Breast epithelium (tissue), 4 donors: ENCODE data around the gene IRF2BP2. TPM values are rescaled to one million over a fixed set of nuclear protein-coding genes. Genes with fewer than 3 reads are reported as not detected.

Experiments
- DNase-seq, 2 donors: peaks; one replicate each; pipeline ENCODE4 v3.0.0-alpha.2; 2019; ENCODE audit warnings: low spot score in 2 of 2
- H3K27ac ChIP-seq, 2 donors: fragments of 200-600 bp; sonication (generic) in 1 of 2; one replicate each; pipeline ENCODE4 v1.5.1; 2016 to 2019; ENCODE audit warnings: mild to moderate bottlenecking in 1 of 2
- H3K27me3 ChIP-seq, 2 donors: fragments of 200-600 bp; sonication (generic) in 1 of 2; one replicate each; pipeline versions ENCODE4 v1.5.1 to v1.6.0; 2017 to 2019; ENCODE audit warnings: control low read depth in 1 of 2, mild to moderate bottlenecking in 1 of 2
- H3K36me3 ChIP-seq: fragments of 200-600 bp; one replicate; pipeline ENCODE4 v1.5.1; 2019
- H3K4me1 ChIP-seq, 2 donors: fragments of 200-600 bp; sonication (generic); one replicate each; pipeline ENCODE4 v1.5.1; 2016 to 2019; ENCODE audit warnings: control low read depth in 1 of 2
- H3K4me3 ChIP-seq, 3 donors: fragments of 200-600 bp; sonication (generic); 1 replicate in 2 of 3; 2 replicates in 1 of 3; pipeline ENCODE4 v1.5.1; 2016 to 2019; ENCODE audit warnings: mild to moderate bottlenecking in 3 of 3, moderate library complexity in 2 of 3
- H3K9me3 ChIP-seq, 2 donors: fragments of 200-600 bp; sonication (generic) in 1 of 2; one replicate each; pipeline ENCODE4 v1.5.1; 2016 to 2019; ENCODE audit warnings: control low read depth in 1 of 2
- CTCF ChIP-seq, 3 donors: fragments of 450-650 bp; IDR thresholded peaks; one replicate each; pipeline ENCODE4 v1.5.1; 2016 to 2017; ENCODE audit warnings: antibody characterized with exemption in 3 of 3, mild to moderate bottlenecking in 3 of 3, moderate library complexity in 3 of 3
- POLR2A ChIP-seq: fragments of 450-650 bp; IDR thresholded peaks from one replicate; pipeline ENCODE4 v1.6.1; 2016; ENCODE audit warnings: antibody characterized with exemption, mild to moderate bottlenecking, moderate library complexity
- POLR2AphosphoS5 ChIP-seq, 3 donors: sonication (generic); formaldehyde crosslinking; IDR thresholded peaks; one replicate each; pipeline ENCODE4 v1.6.1; 2017; ENCODE audit warnings: antibody characterized with exemption in 3 of 3
- intact Hi-C: fragments of 100-400 bp; cut with DNase I; formaldehyde crosslinking; loops from one replicate; pipeline ENCODE4 v1.15.1; 2023; ENCODE audit warnings: low total_unique reads
- total RNA-seq, 3 donors: library from RNA; depleted of rRNA; stranded (reverse); fragments of >200 nt; gene quantifications; one replicate each; pipeline ENCODE4 v1.1.0, GENCODE V29; 2016

Gene IRF2BP2
- total RNA-seq, 3 donors from 2014 or later = 60.3 to 108 (median 84.9) TPM

DNA sequence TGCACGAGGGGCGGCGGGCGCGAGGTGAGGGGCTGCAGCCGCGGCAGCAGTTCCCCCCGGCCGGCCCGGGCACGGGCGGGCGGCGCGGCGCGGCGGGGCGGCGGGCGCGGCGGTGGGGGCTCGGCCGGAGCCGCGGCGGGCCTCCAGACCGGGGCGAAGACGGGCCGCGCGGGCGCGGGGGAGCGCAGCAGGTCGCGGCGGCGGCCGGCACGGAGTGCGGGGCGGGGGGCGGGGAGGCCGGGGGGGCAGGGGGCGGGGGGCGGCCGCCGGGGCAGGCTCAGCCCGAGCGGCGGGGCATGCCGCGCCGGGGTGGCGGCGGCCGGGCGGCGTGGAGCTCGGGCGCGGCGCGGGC is 311 bp downstream of the IRF2BP2 start:
- H3K4me1 ChIP-seq = peaks cover 5 to 22% of the 10 kb centered on the region in 2 donors
- peak overlapping the region; percentile 77 to 90 (median 80) for H3K4me3 ChIP-seq
- H3K27ac ChIP-seq = peak overlapping the region; percentile 98 to 100
- no peak for DNase-seq
- H3K36me3 ChIP-seq = peaks cover 5% of the 10 kb centered on the region
- H3K9me3 ChIP-seq = no peaks in the 10 kb centered on the region
- TF ChIP-seq CTCF (IDR thresholded peaks at IDR 0.05) = no peak
- no peaks in the 10 kb centered on the region for H3K27me3 ChIP-seq
- intact Hi-C loops = loop anchor here (2.0 to 10.0 kb wide), 4 partner anchors 75 to 473 kb away; no protein-coding TSS in a partner anchor

DNA sequence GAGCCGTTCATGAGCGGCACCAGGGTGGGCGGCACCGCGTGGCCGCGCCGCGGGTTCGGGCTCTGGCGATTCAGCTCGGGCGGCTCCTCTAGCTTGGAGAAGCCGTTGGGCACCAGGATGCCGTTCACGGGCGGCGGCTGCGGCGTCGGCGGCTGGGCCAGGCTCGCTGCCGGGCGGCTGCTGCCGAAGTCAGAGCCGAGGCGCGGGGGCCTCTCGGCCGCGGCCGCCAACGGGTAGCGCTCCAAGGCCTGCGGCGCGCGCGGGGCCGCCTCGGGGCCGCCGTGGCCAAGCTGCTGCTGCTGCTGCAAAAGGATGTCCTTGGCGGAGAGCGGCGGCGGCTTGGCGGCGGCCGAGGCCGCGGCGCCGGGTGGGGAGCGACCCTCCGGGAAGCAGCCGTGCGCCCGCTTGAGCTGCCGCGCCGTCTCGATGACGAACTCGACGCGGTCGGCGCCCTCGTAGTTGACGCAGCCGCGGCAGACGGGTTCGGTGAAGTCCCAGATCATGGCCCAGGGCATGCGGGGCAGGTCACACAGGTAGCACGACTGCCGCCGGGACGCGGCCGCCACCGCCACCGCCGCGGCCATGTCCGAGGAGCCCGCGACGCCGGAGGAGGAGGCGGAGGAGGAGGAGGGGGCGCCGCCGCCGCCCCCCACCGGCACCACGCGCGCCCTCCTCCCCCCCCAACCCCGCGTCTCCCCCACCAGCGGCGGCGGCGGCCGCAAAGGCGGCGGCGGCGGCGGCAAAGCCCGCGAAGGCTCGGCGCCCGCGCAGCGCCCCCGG is 877 bp downstream of the IRF2BP2 start:
- DNase-seq = peak; percentile 58 to 67
- Histone ChIP-seq H3K27ac (peak overlapping the region; percentile 98 to 99), H3K4me3 (peak overlapping the region; percentile 77 to 90 (median 80)), H3K4me1 (peaks cover 5 to 19% of the 10 kb centered on the region in 2 donors), H3K36me3 (peaks cover 5% of the 10 kb centered on the region), H3K27me3 (no peaks in the 10 kb centered on the region), H3K9me3 (no peaks in the 10 kb centered on the region)
- intact Hi-C loops = loop anchor here (2.0 to 10.0 kb wide), 4 partner anchors 74 to 473 kb away; no protein-coding TSS in a partner anchor
- TF ChIP-seq POLR2AphosphoS5 (IDR thresholded peaks at IDR 0.05) (peak; percentile 45 to 77 (median 50)), CTCF (IDR thresholded peaks at IDR 0.05) (no peak), POLR2A (no peak)

DNA sequence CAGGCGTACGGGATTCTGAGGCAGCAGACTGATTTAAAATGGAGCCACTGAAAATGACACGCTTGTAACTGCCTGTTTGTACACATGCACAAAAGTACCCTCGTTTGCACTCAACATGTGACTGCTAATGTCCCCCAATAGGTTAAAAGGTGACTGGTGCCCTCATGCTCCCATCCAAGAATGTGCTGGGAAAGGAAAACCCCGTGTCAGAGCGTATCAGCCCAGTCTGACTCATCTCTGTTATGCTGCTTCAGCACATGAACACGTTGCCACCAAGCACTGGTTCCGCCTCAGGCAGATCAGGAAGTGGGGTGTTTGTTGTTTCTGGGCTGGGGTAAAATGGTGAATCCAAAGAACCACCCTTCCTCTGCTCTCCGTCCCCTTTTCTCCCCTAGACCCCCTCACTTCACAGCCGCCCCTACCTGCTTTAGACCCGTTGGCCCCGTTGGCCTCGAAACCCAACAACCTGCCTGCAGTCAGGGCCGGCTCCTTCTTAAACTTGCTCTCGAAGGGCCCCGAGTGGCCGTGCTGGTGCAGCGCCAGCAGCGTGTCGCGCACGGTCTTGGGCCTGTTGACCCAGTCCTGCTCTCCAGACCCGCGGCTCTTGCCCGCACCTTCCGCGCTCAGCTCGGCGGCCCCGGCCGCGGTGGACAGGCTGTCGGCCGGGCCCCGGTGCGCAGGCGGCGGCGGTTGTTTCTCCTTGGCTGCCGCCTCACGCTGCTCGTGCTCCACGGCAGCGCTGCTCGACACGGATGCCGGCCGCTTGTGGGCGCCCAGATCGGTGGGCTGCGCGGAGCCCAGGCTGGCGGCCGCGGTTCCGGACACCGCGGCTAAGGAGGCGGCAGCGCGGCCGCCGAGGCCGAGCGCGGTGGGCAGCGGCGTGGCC is 1.7 kb downstream of the IRF2BP2 start:
- peak overlapping the region; percentile 77 to 90 (median 80) for H3K4me3 ChIP-seq
- H3K36me3 ChIP-seq = peaks cover 5% of the 10 kb centered on the region
- H3K27me3 ChIP-seq = no peaks in the 10 kb centered on the region
- peaks cover 5 to 10% of the 10 kb centered on the region in 2 donors for H3K4me1 ChIP-seq
- intact Hi-C loops = loop anchor here (2.0 to 10.0 kb wide), 4 partner anchors 73 to 474 kb away; no protein-coding TSS in a partner anchor
- no peaks in the 10 kb centered on the region for H3K9me3 ChIP-seq
- peak overlapping the region; percentile 98 to 99 for H3K27ac ChIP-seq
- peak; percentile 79 to 91 for DNase-seq
- peak; percentile 86 to 97 (median 93) for TF ChIP-seq POLR2AphosphoS5 (IDR thresholded peaks at IDR 0.05)
- no peak for TF ChIP-seq POLR2A
- peak in 1 of 3 donors; percentile 38 for TF ChIP-seq CTCF (IDR thresholded peaks at IDR 0.05)

- no peaks in the 10 kb centered on the region for H3K27me3 ChIP-seq
- peaks cover 5% of the 10 kb centered on the region for H3K36me3 ChIP-seq
- no peak for DNase-seq
- H3K4me1 ChIP-seq = peaks cover 5 to 7% of the 10 kb centered on the region in 2 donors
- peak overlapping the region; percentile 98 to 99 for H3K27ac ChIP-seq
- H3K4me3 ChIP-seq = peak overlapping the region; percentile 77 to 90 (median 80)
- no peaks in the 10 kb centered on the region for H3K9me3 ChIP-seq
- TF ChIP-seq CTCF (IDR thresholded peaks at IDR 0.05) (peak in 1 of 3 donors; percentile 20), POLR2AphosphoS5 (IDR thresholded peaks at IDR 0.05) (peak; percentile 30 to 65 (median 42)), POLR2A (no peak)
- intact Hi-C loops = loop anchor here (2.0 to 10.0 kb wide), 4 partner anchors 73 to 475 kb away; no protein-coding TSS in a partner anchor
Measured at GRCh38 chr1:234607109-234608024, 2.6 kb downstream of the IRF2BP2 start.
